Fibroblast of skin of abdomen (primary cell): ENCODE measurements around the gene CD164L2.
"Not testable (repeated sequence)": the region's sequence is repeated elsewhere in the genome, so short reads cannot be mapped to it uniquely, and the experiment has no call there.

Experiments used
- DNase-seq: peaks from one replicate; pipeline ENCODE4 v3.0.0-alpha.2; 2013

CD164L2 gene

GRCh38 chr1:27405074-27405473 is 21.9 kb upstream of the CD164L2 start:
- DNase-seq: peak; percentile 89

- no peak for DNase-seq
Measured at GRCh38 chr1:27403931-27404330, 20.8 kb upstream of the CD164L2 start.

DNA sequence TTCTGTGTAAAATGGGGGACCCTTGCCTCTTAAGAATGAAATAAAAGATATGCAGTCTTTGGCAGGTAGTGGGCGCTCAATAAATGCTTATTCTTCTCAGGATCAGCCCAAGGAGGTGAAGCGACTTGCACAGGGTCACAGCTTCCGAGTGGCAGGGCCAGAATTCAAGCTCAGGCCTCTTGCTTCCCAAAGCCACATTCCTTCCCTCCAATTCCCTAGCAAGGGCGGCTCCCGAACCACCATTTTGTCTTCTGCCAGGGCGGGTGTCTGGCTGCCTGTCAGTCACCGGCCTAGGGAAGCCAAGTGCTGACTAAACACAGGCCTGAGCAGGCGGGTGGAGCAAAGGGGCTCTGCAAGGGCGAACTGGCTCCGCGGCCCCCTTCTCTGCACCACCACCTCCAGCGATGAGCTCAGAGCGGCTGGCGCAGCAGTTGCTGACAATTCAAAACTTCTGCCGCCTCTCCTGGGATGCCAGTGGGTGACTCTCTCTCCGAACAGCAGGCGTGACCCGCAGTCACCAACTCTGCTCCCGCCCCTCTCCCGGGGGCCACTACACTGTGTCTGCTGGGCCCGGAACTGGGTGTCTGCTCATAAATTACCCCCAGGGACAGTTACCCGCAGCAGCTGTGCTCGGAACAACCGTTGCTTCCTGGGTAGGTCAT is 20.1 kb upstream of the CD164L2 start:
- peak; percentile 75 for DNase-seq

DNA sequence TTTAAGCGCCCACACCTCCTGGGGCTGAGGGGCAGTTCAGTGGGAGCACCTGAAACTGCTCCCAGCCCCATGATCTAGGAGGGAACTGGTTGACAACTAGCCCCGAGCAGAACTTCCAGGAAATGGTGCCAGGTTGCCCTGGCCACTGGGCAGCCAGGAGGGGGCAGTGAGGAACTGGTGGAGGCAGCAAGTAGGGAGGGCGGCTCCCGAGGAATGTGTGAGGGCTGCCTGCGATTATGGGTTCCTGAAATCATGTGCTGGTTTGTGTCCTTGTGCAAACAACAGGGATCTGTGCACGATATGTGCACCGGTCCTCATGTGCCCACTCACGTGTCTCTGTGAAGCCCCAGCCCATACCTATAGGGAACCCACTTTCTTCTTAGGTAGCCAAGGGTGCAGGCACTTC is 19.2 kb upstream of the CD164L2 start:
- DNase-seq: peak; percentile 49

DNA sequence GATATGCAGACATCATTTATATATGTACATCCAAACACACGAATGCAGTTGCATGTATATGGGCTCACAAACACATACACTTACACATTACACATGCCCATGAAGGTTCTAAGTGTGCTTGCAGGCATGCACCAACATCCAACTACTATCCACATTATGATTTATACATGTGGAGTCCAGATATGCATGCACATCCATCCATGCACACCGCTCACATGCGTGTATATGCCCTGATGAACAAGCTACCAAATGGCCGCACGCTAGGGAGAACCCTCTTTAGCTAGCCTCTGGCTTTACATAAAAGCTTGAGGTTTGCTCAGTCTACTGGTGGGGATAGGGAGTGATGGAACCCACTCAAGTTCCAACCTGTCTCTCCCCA is 17.8 kb upstream of the CD164L2 start:
- no peak for DNase-seq

DNA sequence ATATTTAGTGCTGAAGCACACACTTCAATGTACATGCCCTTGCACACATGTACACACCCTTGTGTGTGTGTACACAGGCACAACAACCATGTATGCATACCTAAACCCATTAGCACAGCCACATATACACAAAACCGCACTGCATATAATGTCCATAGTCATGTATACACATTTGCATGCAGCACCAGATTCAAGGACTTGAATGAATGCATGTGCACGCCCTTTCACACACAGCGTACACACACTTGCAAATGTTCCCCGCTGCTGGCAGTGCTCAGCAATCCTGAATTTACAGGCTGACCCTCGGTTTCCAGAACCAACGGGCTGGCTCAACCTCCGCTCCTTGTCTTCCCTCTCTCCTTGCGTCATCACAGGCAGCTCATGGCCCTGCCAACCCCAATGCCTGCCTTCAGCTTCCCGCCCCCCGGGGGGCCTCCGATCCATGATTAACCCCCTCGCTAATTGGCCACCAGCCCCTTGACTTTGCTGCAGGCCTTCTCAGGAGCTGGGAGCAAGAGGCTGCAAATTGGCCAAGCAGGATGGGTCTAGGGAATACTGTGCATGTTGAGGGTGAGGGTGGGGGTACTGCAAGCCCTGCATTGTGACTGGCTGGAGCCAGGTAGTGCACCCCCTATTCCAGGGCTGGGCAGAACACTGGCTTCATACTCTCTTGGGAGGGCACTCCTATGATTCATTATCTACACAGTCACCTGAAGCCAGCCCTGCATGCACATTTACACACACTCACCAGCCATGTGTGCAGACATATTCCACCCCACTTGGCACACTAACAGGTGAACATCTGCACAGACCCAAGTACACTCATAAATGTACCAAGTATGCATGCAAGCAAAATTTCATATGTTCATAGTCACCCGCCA is 17.2 kb upstream of the CD164L2 start:
- no peak for DNase-seq

DNA sequence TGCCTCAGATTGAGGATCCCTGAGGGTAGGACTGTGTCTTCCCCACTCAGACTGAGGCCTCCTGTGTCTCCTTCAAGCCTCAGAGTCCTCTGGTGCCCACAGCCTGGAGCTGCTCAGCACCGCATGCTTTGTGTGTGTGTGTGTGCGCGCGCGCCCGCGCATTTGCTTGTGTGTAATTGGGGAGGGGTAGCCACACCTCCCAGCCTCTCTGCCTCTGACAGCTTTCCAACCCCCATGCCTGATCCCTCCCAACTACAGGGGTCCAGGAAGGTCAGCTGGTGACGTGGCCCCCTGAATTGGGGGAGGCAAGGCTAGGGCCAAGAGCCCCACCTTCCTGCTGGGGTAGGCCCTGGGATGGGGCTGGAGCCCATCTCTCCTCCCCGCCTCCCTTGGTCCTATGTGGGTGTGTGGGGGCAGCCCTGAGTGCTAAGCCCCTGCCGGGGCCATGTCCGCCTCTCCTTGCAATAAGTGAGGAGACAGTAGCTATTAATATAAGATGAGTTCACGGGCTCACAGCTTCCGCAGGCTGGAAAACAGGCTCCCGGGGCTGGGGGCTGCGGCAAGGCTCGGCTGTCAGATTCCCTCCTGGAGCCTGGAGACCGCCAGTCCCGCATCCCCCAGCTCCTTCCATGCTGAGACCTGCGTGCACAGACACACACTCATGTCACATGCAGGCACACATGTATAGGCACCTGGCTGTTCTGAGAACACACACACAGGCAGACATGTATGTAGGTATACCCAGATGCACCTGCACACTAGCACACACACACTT is 16.3 kb upstream of the CD164L2 start:
- no peak for DNase-seq

GRCh38 chr1:27398405-27399149 is 15.4 kb upstream of the CD164L2 start:
- DNase-seq: no peak

- no peak for DNase-seq
Measured at GRCh38 chr1:27397749-27398148, 14.6 kb upstream of the CD164L2 start.

GRCh38 chr1:27397110-27397509 is 14.0 kb upstream of the CD164L2 start:
- no peak for DNase-seq

DNA sequence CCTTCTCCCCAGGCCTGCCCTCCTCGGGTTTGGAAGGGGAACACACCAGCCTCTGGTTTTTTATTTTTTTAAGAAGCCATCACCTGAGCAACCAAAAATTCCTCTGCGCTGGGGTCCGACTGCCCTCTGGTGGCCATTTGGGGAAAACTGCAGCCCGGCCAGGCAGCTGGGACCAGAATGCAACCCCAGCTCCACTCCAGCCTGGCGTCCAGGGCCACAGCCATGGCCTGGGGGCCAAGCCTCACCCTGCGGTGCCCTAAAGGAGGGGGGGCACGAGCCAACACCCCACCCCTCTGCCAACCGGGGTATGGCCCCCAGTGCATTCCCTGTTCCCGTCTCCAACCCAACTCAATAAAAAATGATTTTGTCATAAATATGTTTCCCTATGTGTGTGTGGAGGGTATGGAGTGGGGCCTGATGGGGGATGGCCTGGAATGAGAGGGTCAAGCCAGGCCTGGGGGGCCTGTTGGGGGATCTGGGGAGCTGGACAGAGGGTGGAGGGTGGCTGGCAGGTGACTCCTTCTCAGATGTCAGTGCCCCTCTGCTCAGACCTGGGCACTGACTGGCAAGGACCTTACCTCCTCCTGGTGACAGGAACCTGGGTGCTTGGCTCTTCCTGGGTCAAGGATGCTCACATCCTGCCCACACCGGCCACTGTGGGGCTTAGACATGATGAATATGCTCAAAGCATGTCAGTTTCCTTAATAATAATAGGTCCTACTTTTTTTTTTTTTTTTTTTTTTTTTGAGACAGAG is 12.5 kb upstream of the CD164L2 start:
- peak; percentile 61 for DNase-seq

DNA sequence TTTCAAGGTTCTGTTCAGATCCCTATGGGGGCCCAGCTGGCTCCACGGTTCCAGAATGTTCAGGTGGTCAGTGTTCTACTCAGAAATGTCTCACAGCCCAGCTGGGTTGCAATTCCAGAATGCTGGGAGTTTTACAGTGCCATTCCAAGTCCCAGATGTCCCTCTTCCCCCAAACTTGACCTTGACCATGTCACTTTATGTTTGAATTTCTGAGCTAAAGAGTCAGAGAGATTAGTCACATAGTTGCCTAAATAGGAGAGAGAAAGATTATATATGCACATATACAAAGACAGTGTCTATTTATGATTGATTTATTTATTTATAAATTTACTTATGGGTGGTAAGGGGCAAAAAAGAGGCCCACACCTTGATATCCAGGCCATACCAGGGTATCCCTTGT is 11.8 kb upstream of the CD164L2 start:
- DNase-seq: no peak

DNA sequence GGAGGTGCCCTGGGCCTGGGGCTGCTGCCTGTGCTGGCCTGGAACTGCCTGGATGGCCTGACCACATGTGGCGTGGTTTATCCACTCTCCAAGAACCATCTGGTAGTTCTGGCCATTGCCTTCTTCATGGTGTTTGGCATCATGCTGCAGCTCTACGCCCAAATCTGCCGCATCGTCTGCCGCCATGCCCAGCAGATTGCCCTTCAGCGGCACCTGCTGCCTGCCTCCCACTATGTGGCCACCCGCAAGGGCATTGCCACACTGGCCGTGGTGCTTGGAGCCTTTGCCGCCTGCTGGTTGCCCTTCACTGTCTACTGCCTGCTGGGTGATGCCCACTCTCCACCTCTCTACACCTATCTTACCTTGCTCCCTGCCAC is 11.1 kb upstream of the CD164L2 start:
- DNase-seq: no peak

- no peak for DNase-seq
Measured at GRCh38 chr1:27393641-27394281, 10.6 kb upstream of the CD164L2 start.

- DNase-seq: no peak
Measured at GRCh38 chr1:27392778-27393635, 9.9 kb upstream of the CD164L2 start.

GRCh38 chr1:27392096-27392777 is 9.1 kb upstream of the CD164L2 start, which contains the start of gene GPR3:
Gene GPR3, plus strand, starts transcription at chr1:27392622. Its CDS starts 1,177 bp downstream, at chr1:27393799.
- peak; percentile 93 for DNase-seq

- peak; percentile 61 for DNase-seq
Measured at GRCh38 chr1:27391511-27392095, 8.5 kb upstream of the CD164L2 start.

DNA sequence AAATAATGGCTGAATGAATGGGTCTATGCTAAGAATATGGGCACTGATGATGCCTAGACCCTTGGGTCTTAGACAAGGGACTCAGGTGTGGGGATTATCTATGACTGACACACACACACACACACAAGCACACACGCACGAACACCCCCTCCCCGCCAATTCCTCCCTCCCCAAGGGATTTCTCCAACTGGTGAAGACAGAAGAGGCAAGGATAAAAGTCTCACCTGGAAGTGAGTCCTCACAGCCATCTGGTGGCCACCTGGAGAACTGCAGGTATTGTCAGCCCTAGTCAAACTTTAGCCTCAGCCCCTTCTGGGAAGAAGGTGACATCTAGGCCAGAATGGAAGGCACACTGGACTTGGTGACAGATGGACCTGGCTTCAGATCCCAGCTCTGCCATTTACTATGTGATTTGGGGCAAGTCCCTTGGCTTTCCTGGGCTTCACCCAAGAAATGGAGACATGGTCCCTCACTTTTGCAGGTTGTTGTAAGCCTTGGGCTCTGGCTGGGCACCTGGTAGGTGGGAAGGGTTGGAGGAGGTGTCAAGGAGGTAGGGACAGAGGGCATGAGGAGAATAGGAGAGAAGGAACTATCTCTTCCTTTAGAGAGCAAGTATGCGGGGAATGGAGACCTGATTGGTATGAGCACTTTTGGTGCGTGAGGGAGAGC is 5.3 kb upstream of the CD164L2 start:
- DNase-seq: no peak

DNA sequence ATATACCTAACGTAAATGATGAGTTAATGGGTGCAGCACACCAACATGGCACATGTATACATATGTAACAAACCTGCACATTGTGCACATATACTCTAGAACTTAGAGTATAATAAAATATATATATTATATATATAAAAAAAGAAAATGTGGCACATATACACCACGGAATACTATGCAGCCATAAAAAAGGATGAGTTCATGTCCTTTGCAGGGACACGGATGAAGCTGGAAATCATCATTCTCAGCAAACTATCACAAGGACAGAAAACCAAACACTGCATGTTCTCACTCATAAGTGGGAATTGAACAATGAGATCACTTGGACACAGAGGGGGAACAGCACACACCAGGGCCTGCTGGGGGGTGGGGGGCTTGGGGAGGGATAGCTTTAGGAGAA is 1.7 kb upstream of the CD164L2 start:
- DNase-seq: not testable (repeated sequence)
